Measurements from ENCODE around the gene ANKRD16. TPM values are rescaled to one million over a fixed set of nuclear protein-coding genes. Genes with fewer than 3 reads are reported as not detected.

Gene ANKRD16
- total and polyA plus RNA-seq, 2 of the 13 experiments (the other 11 are each of a cell fraction or from before 2014, with no cell fraction given) = 8.0 to 11.4 TPM

GRCh38 chr10:5813341-5814109 is 76.2 kb downstream of the ANKRD16 start, which contains the start of gene GDI2 (continued):
- TF ChIP-seq BCLAF1 (IDR thresholded peaks at IDR 0.05) (no peak), FOXP4 (CRISPR knock-in tag; IDR thresholded peaks at IDR 0.05) (peak; percentile 56; the same call in 1 of the 2 replicates), FOXJ3 (CRISPR knock-in tag; IDR thresholded peaks at IDR 0.05; ENCODE audit: borderline replicate concordance) (no peak; the same call in 1 of the 2 replicates), ZNF558 (CRISPR knock-in tag; IDR thresholded peaks at IDR 0.05; ENCODE audit: borderline replicate concordance) (peak; percentile 85; the same call in 1 of the 2 replicates), EP300 (IDR thresholded peaks at IDR 0.05; ENCODE audit: low read depth in 2 of 2, low read length in 2 of 2) (peak in 1 of 2 experiments; percentile 72; a peak in 3 of 4 replicates), EP300 (CRISPR knock-in tag; IDR thresholded peaks at IDR 0.05; ENCODE audit: borderline replicate concordance) (peak; percentile 84), RNF2 (conservative IDR thresholded peaks at IDR 0.05; ENCODE audit: low read depth) (peak; percentile 99), ZNF331 (CRISPR knock-in tag; IDR thresholded peaks at IDR 0.05) (peak; percentile 90; the same call in 1 of the 2 replicates), RFXAP (CRISPR knock-in tag; IDR thresholded peaks at IDR 0.05; ENCODE audit: borderline replicate concordance) (peak; percentile 82; the same call in 1 of the 2 replicates), ZNF577 (CRISPR knock-in tag; IDR thresholded peaks at IDR 0.05; ENCODE audit: borderline replicate concordance, low read depth) (no peak), ZNF264 (CRISPR knock-in tag; IDR thresholded peaks at IDR 0.05) (peak; percentile 37; the same call in 1 of the 2 replicates), XRCC5 (optimal IDR thresholded peaks at IDR 0.05; ENCODE audit: low read length) (no peak), ZNF788 (CRISPR knock-in tag; IDR thresholded peaks at IDR 0.05; ENCODE audit: borderline replicate concordance) (peak; percentile 52; the same call in 1 of the 2 replicates), GATAD2A (CRISPR knock-in tag; IDR thresholded peaks at IDR 0.05) (peak; percentile 46; the same call in 1 of the 2 replicates), RFX3 (CRISPR knock-in tag; IDR thresholded peaks at IDR 0.05) (no peak), ELK4 (CRISPR knock-in tag; IDR thresholded peaks at IDR 0.05; ENCODE audit: borderline replicate concordance) (no peak; the same call in 1 of the 2 replicates), SNAI1 (CRISPR knock-in tag; IDR thresholded peaks at IDR 0.05; ENCODE audit: borderline replicate concordance) (peak; percentile 65; the same call in 1 of the 2 replicates), HIVEP1 (CRISPR knock-in tag; IDR thresholded peaks at IDR 0.05) (peak; percentile 56; the same call in 1 of the 2 replicates), TAF15 (IDR thresholded peaks at IDR 0.05; ENCODE audit: low read depth, low read length, poor library complexity, severe bottlenecking) (no peak), ZNF713 (CRISPR knock-in tag; IDR thresholded peaks at IDR 0.05) (peak; percentile 91; the same call in 1 of the 2 replicates), ZBTB34 (CRISPR knock-in tag; IDR thresholded peaks at IDR 0.05) (peak; percentile 90)
